WTC11 (cell line): ENCODE data around the gene ASMTL. TPM values are rescaled to one million over a fixed set of nuclear protein-coding genes. Genes with fewer than 3 reads are reported as not detected.

ENCODE experiments used
- ATF1 ChIP-seq: sonication (generic); formaldehyde crosslinking; IDR thresholded peaks from 2 replicates; pipeline ENCODE4 v1.8.1; 2023; ENCODE audit warnings: mild to moderate bottlenecking, moderate library complexity, missing genetic modification reagents
- ATF3 ChIP-seq: sonication (generic); formaldehyde crosslinking; conservative IDR thresholded peaks from 2 replicates; pipeline ENCODE4 v1.8.1; 2022; ENCODE audit warnings: mild to moderate bottlenecking, missing genetic modification reagents
- CREB1 ChIP-seq: sonication (generic); formaldehyde crosslinking; IDR thresholded peaks from 2 replicates; pipeline ENCODE4 v1.8.0; 2023; ENCODE audit warnings: mild to moderate bottlenecking, missing genetic modification reagents
- E2F1 ChIP-seq: sonication (generic); formaldehyde crosslinking; IDR thresholded peaks from 2 replicates; pipeline ENCODE4 v1.8.0; 2022; ENCODE audit warnings: mild to moderate bottlenecking, missing genetic modification reagents
- ESRRA ChIP-seq: sonication (generic); formaldehyde crosslinking; IDR thresholded peaks from 2 replicates; pipeline ENCODE4 v1.8.1; 2022; ENCODE audit warnings: mild to moderate bottlenecking, missing genetic modification reagents, borderline replicate concordance
- FOXP1 ChIP-seq: sonication (generic); formaldehyde crosslinking; IDR thresholded peaks from 2 replicates; pipeline ENCODE4 v1.8.0; 2022; ENCODE audit warnings: missing genetic modification reagents, mild to moderate bottlenecking, moderate library complexity, borderline replicate concordance
- IRF1 ChIP-seq: sonication (generic); formaldehyde crosslinking; IDR thresholded peaks from 2 replicates; pipeline ENCODE4 v1.8.0; 2023; ENCODE audit warnings: missing genetic modification reagents
- KAT7 ChIP-seq: sonication (generic); formaldehyde crosslinking; IDR thresholded peaks from 2 replicates; pipeline ENCODE4 v1.8.1; 2023; ENCODE audit warnings: missing genetic modification reagents, mild to moderate bottlenecking, borderline replicate concordance
- MYBL2 ChIP-seq: sonication (generic); formaldehyde crosslinking; IDR thresholded peaks from 2 replicates; pipeline ENCODE4 v1.8.1; 2023; ENCODE audit warnings: mild to moderate bottlenecking, moderate library complexity, missing genetic modification reagents
- NR2C2 ChIP-seq: sonication (generic); formaldehyde crosslinking; IDR thresholded peaks from 2 replicates; pipeline ENCODE4 v1.8.0; 2022; ENCODE audit warnings: mild to moderate bottlenecking, missing genetic modification reagents
- SOX15 ChIP-seq: fragments of 250-450 bp; sonication (Bioruptor Pico); IDR thresholded peaks from 2 replicates; pipeline ENCODE4 v1.9.0; 2021; ENCODE audit warnings: mild to moderate bottlenecking
- ZBTB21 ChIP-seq: sonication (generic); formaldehyde crosslinking; IDR thresholded peaks from 2 replicates; pipeline ENCODE4 v1.8.1; 2023; ENCODE audit warnings: mild to moderate bottlenecking, missing genetic modification reagents, borderline replicate concordance
- ZNF138 ChIP-seq: sonication (generic); formaldehyde crosslinking; conservative IDR thresholded peaks from 2 replicates; pipeline ENCODE4 v1.8.1; 2022; ENCODE audit warnings: mild to moderate bottlenecking, moderate library complexity, missing genetic modification reagents
- ZNF219 ChIP-seq: sonication (generic); formaldehyde crosslinking; IDR thresholded peaks from 2 replicates; pipeline ENCODE4 v1.8.0; 2023; ENCODE audit warnings: missing genetic modification reagents, mild to moderate bottlenecking, borderline replicate concordance
- ZNF232 ChIP-seq: sonication (generic); formaldehyde crosslinking; IDR thresholded peaks from 2 replicates; pipeline ENCODE4 v1.8.0; 2022; ENCODE audit warnings: mild to moderate bottlenecking, missing genetic modification reagents
- ZNF317 ChIP-seq: sonication (generic); formaldehyde crosslinking; IDR thresholded peaks from 2 replicates; pipeline ENCODE4 v1.8.1; 2023; ENCODE audit warnings: low read depth, mild to moderate bottlenecking, moderate library complexity, missing genetic modification reagents, borderline replicate concordance
- total RNA-seq: library from RNA; stranded (reverse); gene quantifications from 3 replicates; pipeline ENCODE4 v1.2.3, GENCODE V29; 2021
- TF ChIP-seq, protein P1 (sequence below): sonication (generic); formaldehyde crosslinking; IDR thresholded peaks from 2 replicates; pipeline ENCODE4 v1.8.1; 2022; ENCODE audit warnings: mild to moderate bottlenecking, missing genetic modification reagents, moderate library complexity, borderline replicate concordance
- TF ChIP-seq, protein P2 (sequence below): sonication (generic); formaldehyde crosslinking; IDR thresholded peaks from 2 replicates; pipeline ENCODE4 v1.8.1; 2023; ENCODE audit warnings: mild to moderate bottlenecking, missing genetic modification reagents, borderline replicate concordance
- TF ChIP-seq, protein P3 (sequence below): sonication (generic); formaldehyde crosslinking; IDR thresholded peaks from 2 replicates; pipeline ENCODE4 v1.8.1; 2022; ENCODE audit warnings: low read depth, missing genetic modification reagents, borderline replicate concordance
- TF ChIP-seq, protein P4 (sequence below): sonication (generic); formaldehyde crosslinking; IDR thresholded peaks from 2 replicates; pipeline ENCODE4 v1.8.1; 2023; ENCODE audit warnings: mild to moderate bottlenecking, missing genetic modification reagents, moderate library complexity
- TF ChIP-seq, protein P5 (sequence below): sonication (generic); formaldehyde crosslinking; IDR thresholded peaks from 2 replicates; pipeline ENCODE4 v1.8.0; 2023; ENCODE audit warnings: missing genetic modification reagents, mild to moderate bottlenecking, borderline replicate concordance
- TF ChIP-seq, protein P6 (sequence below): sonication (generic); formaldehyde crosslinking; IDR thresholded peaks from 2 replicates; pipeline ENCODE4 v1.8.1; 2023; ENCODE audit warnings: mild to moderate bottlenecking, missing genetic modification reagents, moderate library complexity

ASMTL gene
- total RNA-seq, 1 experiment from 2014 or later, result 70.6 TPM

DNA sequence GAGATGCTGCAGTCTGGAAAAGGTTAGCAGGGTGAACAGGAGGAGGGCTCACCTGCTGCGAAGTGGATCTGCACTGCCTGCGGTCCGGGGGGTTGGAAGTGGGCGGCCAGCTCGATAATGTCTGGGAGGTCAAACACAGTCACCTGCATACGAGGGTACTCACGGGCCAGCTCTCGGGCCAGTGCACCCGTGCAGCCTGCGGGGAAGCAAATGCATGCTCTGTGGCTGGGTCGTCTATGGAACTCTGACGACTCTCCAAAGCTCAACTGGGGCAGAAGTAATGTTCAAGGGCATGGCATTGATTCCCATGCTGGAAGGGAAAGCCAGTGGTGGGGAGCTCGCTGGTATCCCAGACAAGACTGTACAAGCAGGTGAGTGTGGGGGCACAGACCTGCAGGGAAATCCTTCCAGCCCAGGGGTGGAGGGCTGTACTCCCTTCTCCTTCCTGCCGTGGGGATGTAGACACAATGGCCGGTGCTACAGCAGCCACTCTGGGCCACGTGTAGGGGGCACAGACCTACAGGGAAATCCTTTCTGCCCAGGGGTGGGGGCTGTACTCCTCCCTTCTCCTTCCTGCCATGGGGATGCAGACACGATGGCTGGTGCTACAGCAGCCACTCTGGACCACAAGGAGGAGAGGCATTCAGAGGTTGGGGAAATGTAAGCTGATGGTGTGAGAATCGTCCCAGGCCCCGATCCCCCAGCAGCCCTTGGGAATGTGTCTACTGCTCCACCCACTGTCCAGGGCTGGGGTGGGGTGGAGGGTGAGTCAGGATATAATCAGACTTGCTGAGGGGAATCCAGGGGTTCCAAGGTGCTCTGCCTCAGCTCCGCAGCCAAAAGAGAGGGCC, 34.6 kb downstream of the ASMTL start (continued):
- no peak for TF ChIP-seq E2F1 (CRISPR knock-in tag)
- TF ChIP-seq MYBL2, result 0 out of 2 replicates have a peak, but pooled peaks have one; percentile 37
- no peak for TF ChIP-seq ZNF317 (CRISPR knock-in tag)
- no peak for TF ChIP-seq IRF1 (CRISPR knock-in tag)
- no peak for TF ChIP-seq ZNF219 (CRISPR knock-in tag)
- TF ChIP-seq ZNF232, result no peak
- TF ChIP-seq, protein P1, sequence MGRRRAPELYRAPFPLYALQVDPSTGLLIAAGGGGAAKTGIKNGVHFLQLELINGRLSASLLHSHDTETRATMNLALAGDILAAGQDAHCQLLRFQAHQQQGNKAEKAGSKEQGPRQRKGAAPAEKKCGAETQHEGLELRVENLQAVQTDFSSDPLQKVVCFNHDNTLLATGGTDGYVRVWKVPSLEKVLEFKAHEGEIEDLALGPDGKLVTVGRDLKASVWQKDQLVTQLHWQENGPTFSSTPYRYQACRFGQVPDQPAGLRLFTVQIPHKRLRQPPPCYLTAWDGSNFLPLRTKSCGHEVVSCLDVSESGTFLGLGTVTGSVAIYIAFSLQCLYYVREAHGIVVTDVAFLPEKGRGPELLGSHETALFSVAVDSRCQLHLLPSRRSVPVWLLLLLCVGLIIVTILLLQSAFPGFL (CRISPR knock-in tag), result no peak
- TF ChIP-seq, protein P2, sequence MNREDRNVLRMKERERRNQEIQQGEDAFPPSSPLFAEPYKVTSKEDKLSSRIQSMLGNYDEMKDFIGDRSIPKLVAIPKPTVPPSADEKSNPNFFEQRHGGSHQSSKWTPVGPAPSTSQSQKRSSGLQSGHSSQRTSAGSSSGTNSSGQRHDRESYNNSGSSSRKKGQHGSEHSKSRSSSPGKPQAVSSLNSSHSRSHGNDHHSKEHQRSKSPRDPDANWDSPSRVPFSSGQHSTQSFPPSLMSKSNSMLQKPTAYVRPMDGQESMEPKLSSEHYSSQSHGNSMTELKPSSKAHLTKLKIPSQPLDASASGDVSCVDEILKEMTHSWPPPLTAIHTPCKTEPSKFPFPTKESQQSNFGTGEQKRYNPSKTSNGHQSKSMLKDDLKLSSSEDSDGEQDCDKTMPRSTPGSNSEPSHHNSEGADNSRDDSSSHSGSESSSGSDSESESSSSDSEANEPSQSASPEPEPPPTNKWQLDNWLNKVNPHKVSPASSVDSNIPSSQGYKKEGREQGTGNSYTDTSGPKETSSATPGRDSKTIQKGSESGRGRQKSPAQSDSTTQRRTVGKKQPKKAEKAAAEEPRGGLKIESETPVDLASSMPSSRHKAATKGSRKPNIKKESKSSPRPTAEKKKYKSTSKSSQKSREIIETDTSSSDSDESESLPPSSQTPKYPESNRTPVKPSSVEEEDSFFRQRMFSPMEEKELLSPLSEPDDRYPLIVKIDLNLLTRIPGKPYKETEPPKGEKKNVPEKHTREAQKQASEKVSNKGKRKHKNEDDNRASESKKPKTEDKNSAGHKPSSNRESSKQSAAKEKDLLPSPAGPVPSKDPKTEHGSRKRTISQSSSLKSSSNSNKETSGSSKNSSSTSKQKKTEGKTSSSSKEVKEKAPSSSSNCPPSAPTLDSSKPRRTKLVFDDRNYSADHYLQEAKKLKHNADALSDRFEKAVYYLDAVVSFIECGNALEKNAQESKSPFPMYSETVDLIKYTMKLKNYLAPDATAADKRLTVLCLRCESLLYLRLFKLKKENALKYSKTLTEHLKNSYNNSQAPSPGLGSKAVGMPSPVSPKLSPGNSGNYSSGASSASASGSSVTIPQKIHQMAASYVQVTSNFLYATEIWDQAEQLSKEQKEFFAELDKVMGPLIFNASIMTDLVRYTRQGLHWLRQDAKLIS, result no peak
- TF ChIP-seq NR2C2 (CRISPR knock-in tag), result no peak
- TF ChIP-seq, protein P3, sequence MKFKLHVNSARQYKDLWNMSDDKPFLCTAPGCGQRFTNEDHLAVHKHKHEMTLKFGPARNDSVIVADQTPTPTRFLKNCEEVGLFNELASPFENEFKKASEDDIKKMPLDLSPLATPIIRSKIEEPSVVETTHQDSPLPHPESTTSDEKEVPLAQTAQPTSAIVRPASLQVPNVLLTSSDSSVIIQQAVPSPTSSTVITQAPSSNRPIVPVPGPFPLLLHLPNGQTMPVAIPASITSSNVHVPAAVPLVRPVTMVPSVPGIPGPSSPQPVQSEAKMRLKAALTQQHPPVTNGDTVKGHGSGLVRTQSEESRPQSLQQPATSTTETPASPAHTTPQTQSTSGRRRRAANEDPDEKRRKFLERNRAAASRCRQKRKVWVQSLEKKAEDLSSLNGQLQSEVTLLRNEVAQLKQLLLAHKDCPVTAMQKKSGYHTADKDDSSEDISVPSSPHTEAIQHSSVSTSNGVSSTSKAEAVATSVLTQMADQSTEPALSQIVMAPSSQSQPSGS, result no peak
- no peak for TF ChIP-seq ATF3 (CRISPR knock-in tag)
- TF ChIP-seq, protein P4, sequence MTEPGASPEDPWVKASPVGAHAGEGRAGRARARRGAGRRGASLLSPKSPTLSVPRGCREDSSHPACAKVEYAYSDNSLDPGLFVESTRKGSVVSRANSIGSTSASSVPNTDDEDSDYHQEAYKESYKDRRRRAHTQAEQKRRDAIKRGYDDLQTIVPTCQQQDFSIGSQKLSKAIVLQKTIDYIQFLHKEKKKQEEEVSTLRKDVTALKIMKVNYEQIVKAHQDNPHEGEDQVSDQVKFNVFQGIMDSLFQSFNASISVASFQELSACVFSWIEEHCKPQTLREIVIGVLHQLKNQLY (CRISPR knock-in tag), result no peak
- TF ChIP-seq, protein P5, sequence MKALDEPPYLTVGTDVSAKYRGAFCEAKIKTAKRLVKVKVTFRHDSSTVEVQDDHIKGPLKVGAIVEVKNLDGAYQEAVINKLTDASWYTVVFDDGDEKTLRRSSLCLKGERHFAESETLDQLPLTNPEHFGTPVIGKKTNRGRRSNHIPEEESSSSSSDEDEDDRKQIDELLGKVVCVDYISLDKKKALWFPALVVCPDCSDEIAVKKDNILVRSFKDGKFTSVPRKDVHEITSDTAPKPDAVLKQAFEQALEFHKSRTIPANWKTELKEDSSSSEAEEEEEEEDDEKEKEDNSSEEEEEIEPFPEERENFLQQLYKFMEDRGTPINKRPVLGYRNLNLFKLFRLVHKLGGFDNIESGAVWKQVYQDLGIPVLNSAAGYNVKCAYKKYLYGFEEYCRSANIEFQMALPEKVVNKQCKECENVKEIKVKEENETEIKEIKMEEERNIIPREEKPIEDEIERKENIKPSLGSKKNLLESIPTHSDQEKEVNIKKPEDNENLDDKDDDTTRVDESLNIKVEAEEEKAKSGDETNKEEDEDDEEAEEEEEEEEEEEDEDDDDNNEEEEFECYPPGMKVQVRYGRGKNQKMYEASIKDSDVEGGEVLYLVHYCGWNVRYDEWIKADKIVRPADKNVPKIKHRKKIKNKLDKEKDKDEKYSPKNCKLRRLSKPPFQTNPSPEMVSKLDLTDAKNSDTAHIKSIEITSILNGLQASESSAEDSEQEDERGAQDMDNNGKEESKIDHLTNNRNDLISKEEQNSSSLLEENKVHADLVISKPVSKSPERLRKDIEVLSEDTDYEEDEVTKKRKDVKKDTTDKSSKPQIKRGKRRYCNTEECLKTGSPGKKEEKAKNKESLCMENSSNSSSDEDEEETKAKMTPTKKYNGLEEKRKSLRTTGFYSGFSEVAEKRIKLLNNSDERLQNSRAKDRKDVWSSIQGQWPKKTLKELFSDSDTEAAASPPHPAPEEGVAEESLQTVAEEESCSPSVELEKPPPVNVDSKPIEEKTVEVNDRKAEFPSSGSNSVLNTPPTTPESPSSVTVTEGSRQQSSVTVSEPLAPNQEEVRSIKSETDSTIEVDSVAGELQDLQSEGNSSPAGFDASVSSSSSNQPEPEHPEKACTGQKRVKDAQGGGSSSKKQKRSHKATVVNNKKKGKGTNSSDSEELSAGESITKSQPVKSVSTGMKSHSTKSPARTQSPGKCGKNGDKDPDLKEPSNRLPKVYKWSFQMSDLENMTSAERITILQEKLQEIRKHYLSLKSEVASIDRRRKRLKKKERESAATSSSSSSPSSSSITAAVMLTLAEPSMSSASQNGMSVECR, result no peak
- no peak for TF ChIP-seq KAT7
- TF ChIP-seq CREB1 (CRISPR knock-in tag), result no peak
- no peak for TF ChIP-seq ESRRA (CRISPR knock-in tag)
- TF ChIP-seq, protein P6, sequence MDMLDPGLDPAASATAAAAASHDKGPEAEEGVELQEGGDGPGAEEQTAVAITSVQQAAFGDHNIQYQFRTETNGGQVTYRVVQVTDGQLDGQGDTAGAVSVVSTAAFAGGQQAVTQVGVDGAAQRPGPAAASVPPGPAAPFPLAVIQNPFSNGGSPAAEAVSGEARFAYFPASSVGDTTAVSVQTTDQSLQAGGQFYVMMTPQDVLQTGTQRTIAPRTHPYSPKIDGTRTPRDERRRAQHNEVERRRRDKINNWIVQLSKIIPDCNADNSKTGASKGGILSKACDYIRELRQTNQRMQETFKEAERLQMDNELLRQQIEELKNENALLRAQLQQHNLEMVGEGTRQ, result no peak
- 0 out of 2 replicates have a peak, but pooled peaks have one; percentile 15 for TF ChIP-seq FOXP1
- TF ChIP-seq ATF1 (CRISPR knock-in tag), result no peak
- 0 out of 2 replicates have a peak, but pooled peaks have one; percentile 14 for TF ChIP-seq ZNF138 (CRISPR knock-in tag)
- no peak for TF ChIP-seq SOX15 (CRISPR knock-in tag)
- no peak for TF ChIP-seq ZBTB21
